Neural crest cell (in vitro differentiated cells): ENCODE results near the gene ARX. TPM values are rescaled to one million over a fixed set of nuclear protein-coding genes. Genes with fewer than 3 reads are reported as not detected.

Experiments
- DNase-seq: peaks from one replicate; pipeline ENCODE4 v3.0.0; 2021; ENCODE audit warnings: low read depth, mixed read lengths, low spot score
- H3K27ac Mint-ChIP-seq: one replicate; pipeline ENCODE4 v1.8.0; 2021; ENCODE audit warnings: mild to moderate bottlenecking, mixed read lengths; ENCODE audit not compliant: unreplicated experiment
- H3K27me3 Mint-ChIP-seq: 2 replicates; pipeline ENCODE4 v1.8.0; 2021; ENCODE audit warnings: low read depth, mild to moderate bottlenecking, mixed read lengths
- H3K36me3 Mint-ChIP-seq: 2 replicates; pipeline ENCODE4 v1.8.0; 2021; ENCODE audit warnings: low read depth, mild to moderate bottlenecking, mixed read lengths
- H3K4me1 Mint-ChIP-seq: 2 replicates; pipeline ENCODE4 v1.8.0; 2021; ENCODE audit warnings: mixed read lengths
- H3K4me3 Mint-ChIP-seq: one replicate; pipeline ENCODE4 v1.8.0; 2021; ENCODE audit warnings: mild to moderate bottlenecking, mixed read lengths
- H3K9me3 Mint-ChIP-seq: 2 replicates; pipeline ENCODE4 v1.8.0; 2021; ENCODE audit warnings: mixed read lengths
- total RNA-seq: library from RNA; stranded (reverse); gene quantifications from 2 replicates; pipeline ENCODE4 v1.2.1, GENCODE V29; 2021
- TF ChIP-seq, protein P1 (sequence below): fragments of 200-600 bp; sonication (generic); conservative IDR thresholded peaks from 2 replicates; pipeline ENCODE4 v1.5.0; 2021; ENCODE audit warnings: antibody characterized with exemption, mild to moderate bottlenecking

ARX gene
- total RNA-seq, 1 donor from 2014 or later: 0.16 TPM

DNA sequence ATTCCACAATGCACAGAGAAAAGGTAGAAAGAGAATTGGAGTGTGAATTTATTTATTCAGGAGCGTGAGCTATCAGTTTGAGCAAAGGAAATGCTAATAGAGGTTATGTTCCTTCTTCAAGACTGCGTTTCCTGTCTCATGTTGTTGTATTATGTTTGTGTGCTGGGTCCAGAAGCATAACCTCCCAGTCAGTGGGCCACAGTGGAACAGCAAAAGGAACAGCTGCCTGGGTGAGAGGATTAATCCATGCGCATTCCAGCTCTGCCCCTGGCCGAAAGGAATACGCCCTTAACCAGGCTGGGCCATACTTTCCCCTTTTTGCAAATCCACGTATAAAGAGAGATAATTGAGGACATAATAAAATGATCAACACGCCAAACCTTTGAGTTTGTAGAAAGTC, 32.4 kb upstream of the ARX start:
- TF ChIP-seq, protein P1, sequence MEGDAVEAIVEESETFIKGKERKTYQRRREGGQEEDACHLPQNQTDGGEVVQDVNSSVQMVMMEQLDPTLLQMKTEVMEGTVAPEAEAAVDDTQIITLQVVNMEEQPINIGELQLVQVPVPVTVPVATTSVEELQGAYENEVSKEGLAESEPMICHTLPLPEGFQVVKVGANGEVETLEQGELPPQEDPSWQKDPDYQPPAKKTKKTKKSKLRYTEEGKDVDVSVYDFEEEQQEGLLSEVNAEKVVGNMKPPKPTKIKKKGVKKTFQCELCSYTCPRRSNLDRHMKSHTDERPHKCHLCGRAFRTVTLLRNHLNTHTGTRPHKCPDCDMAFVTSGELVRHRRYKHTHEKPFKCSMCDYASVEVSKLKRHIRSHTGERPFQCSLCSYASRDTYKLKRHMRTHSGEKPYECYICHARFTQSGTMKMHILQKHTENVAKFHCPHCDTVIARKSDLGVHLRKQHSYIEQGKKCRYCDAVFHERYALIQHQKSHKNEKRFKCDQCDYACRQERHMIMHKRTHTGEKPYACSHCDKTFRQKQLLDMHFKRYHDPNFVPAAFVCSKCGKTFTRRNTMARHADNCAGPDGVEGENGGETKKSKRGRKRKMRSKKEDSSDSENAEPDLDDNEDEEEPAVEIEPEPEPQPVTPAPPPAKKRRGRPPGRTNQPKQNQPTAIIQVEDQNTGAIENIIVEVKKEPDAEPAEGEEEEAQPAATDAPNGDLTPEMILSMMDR: no peak
- H3K4me3 Mint-ChIP-seq: no peak overlapping the region
- H3K27ac Mint-ChIP-seq: no peak overlapping the region
- H3K4me1 Mint-ChIP-seq: peaks cover 13% of the 10 kb centered on the region
- no peak for DNase-seq
- H3K36me3 Mint-ChIP-seq: no peaks in the 10 kb centered on the region
- H3K27me3 Mint-ChIP-seq: peaks cover 4% of the 10 kb centered on the region
- peaks cover 6% of the 10 kb centered on the region for H3K9me3 Mint-ChIP-seq

DNA sequence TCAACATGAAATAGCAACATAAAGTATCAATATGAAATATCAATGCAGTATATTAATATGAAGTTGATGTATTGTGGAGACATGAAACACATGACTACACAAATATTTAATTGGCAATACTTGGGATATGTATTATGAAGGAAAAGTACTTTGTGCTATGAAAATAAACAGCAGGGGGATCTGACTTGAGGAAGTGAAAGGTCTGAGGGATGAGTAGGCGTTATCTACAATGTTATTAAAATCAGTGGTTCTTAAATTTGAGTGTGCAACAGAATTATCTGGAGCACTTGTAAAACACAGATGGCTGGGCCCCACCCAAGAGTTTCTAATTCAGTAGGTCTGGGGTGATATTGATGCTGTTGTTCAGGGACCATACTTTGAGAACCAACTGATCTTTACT, 27.4 kb upstream of the ARX start:
- H3K27ac Mint-ChIP-seq: no peak overlapping the region
- no peak overlapping the region for H3K4me3 Mint-ChIP-seq
- peaks cover 8% of the 10 kb centered on the region for H3K4me1 Mint-ChIP-seq
- peaks cover 9% of the 10 kb centered on the region for H3K9me3 Mint-ChIP-seq
- no peak for DNase-seq
- H3K36me3 Mint-ChIP-seq: peaks cover 2% of the 10 kb centered on the region
- TF ChIP-seq, protein P1: no peak
- no peaks in the 10 kb centered on the region for H3K27me3 Mint-ChIP-seq

DNA sequence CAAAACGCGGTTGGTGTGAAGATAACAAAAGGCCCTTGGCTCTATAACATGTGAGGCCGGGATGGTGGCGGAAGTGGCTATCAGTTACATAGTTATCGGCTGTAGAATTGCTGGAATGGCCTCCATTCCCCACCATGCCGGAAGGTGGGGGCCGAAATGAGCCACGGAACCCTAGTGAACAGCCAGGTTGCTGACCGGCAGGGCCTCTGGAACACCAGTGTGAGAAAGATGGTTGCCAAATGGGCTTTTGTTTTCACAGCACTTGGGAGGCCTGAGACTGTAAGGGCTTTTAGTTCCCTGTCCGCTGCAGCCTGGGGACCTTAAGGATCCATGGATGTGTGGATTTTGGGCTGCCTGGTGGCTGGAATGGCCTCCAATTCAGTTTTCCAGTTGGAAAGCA, 23.3 kb upstream of the ARX start:
- Mint-ChIP-seq H3K27ac (no peak overlapping the region), H3K9me3 (peaks cover 6% of the 10 kb centered on the region), H3K4me1 (no peaks in the 10 kb centered on the region), H3K36me3 (peaks cover 2% of the 10 kb centered on the region), H3K27me3 (no peaks in the 10 kb centered on the region), H3K4me3 (no peak overlapping the region)
- TF ChIP-seq, protein P1: no peak
- no peak for DNase-seq

DNA sequence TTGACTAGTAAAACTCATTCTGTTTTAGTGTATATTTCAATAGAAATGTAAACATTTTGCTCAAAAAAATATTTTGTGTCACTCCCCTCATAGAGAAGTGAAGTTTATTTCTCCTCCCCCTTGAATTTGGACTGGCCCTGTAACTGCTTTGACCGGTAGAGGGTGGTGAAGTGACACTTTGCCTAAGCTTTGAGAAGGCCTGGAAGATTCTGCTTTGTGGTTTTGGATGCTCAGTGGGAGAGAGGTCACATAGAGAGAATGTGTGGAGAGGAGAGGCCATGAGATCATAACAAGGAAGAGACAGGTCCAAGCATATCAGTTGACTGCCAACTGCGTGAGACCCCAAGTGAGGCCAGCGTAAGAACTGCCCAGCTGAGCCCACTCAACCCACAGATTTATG, 19.1 kb upstream of the ARX start:
- no peak overlapping the region for H3K27ac Mint-ChIP-seq
- no peaks in the 10 kb centered on the region for H3K4me1 Mint-ChIP-seq
- peaks cover 6% of the 10 kb centered on the region for H3K27me3 Mint-ChIP-seq
- no peak for DNase-seq
- H3K9me3 Mint-ChIP-seq: no peaks in the 10 kb centered on the region
- H3K36me3 Mint-ChIP-seq: no peaks in the 10 kb centered on the region
- TF ChIP-seq, protein P1: peak; percentile 41
- no peak overlapping the region for H3K4me3 Mint-ChIP-seq

DNA sequence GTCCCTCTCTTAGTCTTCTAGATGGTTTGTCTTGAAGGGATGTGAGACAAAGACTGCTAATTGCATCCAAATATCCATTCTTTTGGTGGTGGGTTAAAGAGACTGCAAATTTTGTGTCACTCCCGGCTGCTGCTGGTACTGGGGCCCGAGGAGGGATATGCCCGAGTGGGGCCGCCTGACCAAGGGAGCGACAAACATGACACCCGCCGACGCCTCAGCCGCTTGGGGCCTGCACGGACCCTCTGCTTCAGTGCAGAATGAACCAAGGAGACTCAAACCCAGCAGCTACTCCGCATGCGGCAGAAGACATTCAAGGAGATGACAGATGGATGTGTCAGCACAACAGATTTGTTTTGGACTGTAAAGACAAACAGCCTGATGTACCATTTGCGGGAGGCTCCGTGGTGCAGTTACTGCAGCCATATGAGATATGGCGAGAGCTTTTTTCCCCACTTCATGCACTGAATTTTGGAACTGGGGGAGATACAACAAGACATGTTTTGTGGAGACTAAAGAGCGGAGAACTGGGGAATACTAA, 13.6 kb upstream of the ARX start:
- H3K27ac Mint-ChIP-seq: no peak overlapping the region
- TF ChIP-seq, protein P1: no peak
- H3K9me3 Mint-ChIP-seq: no peaks in the 10 kb centered on the region
- H3K4me1 Mint-ChIP-seq: peaks cover 5% of the 10 kb centered on the region
- no peaks in the 10 kb centered on the region for H3K36me3 Mint-ChIP-seq
- no peak overlapping the region for H3K4me3 Mint-ChIP-seq
- no peak for DNase-seq
- peaks cover 48% of the 10 kb centered on the region for H3K27me3 Mint-ChIP-seq
